Brain microvascular endothelial cell (primary cell): ENCODE results near the gene NPAS2.

Experiments used
- DNase-seq: peaks from one replicate; pipeline ENCODE4 v3.0.0-alpha.2; 2020
- H3K27ac ChIP-seq: fragments of 250-450 bp; sonication (Bioruptor Pico); 2 replicates; pipeline ENCODE4 v1.5.1; 2020; ENCODE audit warnings: mild to moderate bottlenecking, moderate library complexity
- H3K27me3 ChIP-seq: fragments of 250-450 bp; sonication (Bioruptor Pico); replicated peaks from 2 replicates; pipeline ENCODE4 v1.5.1; 2020; ENCODE audit warnings: mild to moderate bottlenecking
- H3K36me3 ChIP-seq: fragments of 250-450 bp; sonication (Bioruptor Pico); replicated peaks from 2 replicates; pipeline ENCODE4 v1.5.1; 2020; ENCODE audit warnings: mild to moderate bottlenecking
- H3K4me3 ChIP-seq: 2 replicates; pipeline ENCODE4 v1.5.1; 2011; ENCODE audit warnings: low read depth, mild to moderate bottlenecking, control low read depth, low read length, moderate library complexity
- in situ Hi-C: cut with HindIII; loops from 2 replicates; pipeline ENCODE4 v1.10.0; 2017; ENCODE audit warnings: low sequenced_read_pairs, low pct_ligation_motif_present
- TF ChIP-seq, protein P1 (sequence below): IDR thresholded peaks from 2 replicates; pipeline ENCODE4 v1.5.1; 2011; ENCODE audit warnings: low read depth, mild to moderate bottlenecking, moderate library complexity, low read length, control low read depth, inconsistent platforms; ENCODE audit errors: missing control alignments

The NPAS2 gene

DNA sequence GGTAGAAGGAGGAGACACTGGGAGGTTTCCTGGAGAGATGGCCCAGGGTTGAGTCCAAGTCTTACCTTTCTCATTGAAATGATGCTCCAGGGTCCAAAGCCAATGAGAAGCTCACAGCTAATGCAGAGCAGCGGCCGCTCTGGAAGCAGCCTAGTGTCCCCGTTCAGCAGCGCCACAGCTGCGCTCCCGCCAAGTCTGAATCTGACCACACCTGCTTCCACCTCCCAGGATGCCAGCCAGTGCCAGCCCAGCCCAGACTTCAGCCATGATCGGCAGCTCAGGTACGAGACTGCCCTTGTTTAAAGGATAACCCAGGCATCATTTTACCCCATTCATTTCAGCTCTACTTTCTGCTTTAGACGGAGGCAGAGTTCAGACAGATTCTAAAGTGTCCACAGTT, 170.2 kb downstream of the NPAS2 start:
- H3K36me3 ChIP-seq = peaks cover 26% of the 10 kb centered on the region
- TF ChIP-seq, protein P1, sequence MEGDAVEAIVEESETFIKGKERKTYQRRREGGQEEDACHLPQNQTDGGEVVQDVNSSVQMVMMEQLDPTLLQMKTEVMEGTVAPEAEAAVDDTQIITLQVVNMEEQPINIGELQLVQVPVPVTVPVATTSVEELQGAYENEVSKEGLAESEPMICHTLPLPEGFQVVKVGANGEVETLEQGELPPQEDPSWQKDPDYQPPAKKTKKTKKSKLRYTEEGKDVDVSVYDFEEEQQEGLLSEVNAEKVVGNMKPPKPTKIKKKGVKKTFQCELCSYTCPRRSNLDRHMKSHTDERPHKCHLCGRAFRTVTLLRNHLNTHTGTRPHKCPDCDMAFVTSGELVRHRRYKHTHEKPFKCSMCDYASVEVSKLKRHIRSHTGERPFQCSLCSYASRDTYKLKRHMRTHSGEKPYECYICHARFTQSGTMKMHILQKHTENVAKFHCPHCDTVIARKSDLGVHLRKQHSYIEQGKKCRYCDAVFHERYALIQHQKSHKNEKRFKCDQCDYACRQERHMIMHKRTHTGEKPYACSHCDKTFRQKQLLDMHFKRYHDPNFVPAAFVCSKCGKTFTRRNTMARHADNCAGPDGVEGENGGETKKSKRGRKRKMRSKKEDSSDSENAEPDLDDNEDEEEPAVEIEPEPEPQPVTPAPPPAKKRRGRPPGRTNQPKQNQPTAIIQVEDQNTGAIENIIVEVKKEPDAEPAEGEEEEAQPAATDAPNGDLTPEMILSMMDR = no peak
- H3K4me3 ChIP-seq = no peak overlapping the region
- H3K27ac ChIP-seq = no peak overlapping the region
- in situ Hi-C loops = no loop called here
- no peak for DNase-seq
- no peaks in the 10 kb centered on the region for H3K27me3 ChIP-seq

DNA sequence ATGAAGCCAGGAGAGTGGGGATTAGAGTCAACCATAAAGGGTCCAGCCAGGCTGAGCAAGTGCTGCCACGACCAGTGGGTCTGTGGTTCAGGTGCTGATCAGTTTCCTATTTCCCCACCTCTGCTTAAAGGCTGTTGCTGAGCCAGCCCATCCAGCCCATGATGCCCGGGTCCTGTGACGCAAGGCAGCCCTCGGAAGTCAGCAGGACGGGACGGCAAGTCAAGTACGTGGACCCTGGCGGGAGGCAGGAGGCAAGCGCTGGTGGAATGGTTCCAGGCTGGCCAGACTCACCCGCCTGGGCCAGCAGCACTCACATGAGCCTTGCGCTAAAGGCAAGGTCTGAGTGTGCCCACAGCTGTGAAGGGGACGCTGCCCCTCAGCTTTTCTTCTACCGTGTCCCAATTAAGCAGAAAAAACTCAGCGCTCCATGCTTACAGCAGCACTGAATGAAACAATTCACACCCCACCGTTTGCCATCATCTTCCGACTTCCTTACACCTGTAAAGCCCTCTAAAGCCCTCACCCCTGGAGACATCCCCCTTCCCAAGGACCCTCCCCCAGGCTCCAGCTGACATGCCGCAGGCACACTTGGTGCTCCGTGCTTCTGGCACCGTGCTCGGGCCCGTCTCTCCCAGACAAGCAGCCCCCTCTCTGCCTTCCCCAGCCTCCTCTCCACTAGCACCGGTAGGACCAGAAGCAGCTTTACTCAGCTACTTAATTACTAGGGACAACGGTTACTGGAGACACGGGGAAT, 170.9 kb downstream of the NPAS2 start:
- in situ Hi-C loops = no loop called here
- H3K4me3 ChIP-seq = no peak overlapping the region
- H3K27me3 ChIP-seq = no peaks in the 10 kb centered on the region
- TF ChIP-seq, protein P1 = no peak
- H3K36me3 ChIP-seq = peaks cover 27% of the 10 kb centered on the region
- no peak overlapping the region for H3K27ac ChIP-seq
- no peak for DNase-seq

DNA sequence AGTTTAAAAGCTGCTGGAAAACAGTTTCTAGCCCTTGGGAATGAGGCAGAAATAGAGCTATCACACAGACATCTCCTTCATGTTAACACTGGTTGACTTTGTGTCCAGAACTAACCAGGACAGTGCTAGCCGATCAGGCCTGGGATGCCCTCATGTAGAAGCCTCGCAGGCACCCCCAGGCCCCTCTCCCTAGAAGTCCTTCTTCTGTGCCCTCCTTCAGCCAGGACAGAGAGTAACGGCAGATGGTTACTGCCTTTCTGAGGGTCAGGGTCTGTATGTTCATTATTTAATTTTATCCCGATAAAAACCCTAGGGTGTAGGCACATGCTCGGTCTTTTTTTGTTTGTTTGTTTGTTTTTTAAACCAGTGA, 171.4 kb downstream of the NPAS2 start:
- H3K36me3 ChIP-seq = peaks cover 30% of the 10 kb centered on the region
- TF ChIP-seq, protein P1 = no peak
- H3K27ac ChIP-seq = no peak overlapping the region
- no peak for DNase-seq
- in situ Hi-C loops = no loop called here
- no peak overlapping the region for H3K4me3 ChIP-seq
- H3K27me3 ChIP-seq = no peaks in the 10 kb centered on the region

DNA sequence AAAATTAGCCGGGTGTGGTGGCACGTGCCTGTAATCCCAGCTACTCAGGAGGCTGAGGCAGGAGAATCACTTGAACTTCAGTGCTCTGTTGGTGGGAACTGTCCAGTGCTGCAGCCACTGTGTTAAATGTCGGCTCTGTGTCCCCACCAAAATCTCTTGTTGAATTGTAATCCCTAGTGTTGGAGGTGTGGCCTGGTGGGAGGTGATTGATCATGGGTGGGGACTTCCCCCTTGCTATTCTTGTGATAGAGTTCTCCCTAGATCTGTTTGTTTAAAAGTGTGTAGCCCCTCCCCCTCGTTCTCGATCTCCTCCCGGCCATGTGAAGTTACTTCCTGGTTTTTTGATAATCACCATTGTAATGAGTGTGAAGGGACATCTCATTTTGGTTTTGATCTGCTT, 172.3 kb downstream of the NPAS2 start:
- TF ChIP-seq, protein P1 = no peak
- in situ Hi-C loops = no loop called here
- Histone ChIP-seq H3K27ac (no peak overlapping the region), H3K27me3 (no peaks in the 10 kb centered on the region), H3K36me3 (peaks cover 30% of the 10 kb centered on the region), H3K4me3 (no peak overlapping the region)
- no peak for DNase-seq

DNA sequence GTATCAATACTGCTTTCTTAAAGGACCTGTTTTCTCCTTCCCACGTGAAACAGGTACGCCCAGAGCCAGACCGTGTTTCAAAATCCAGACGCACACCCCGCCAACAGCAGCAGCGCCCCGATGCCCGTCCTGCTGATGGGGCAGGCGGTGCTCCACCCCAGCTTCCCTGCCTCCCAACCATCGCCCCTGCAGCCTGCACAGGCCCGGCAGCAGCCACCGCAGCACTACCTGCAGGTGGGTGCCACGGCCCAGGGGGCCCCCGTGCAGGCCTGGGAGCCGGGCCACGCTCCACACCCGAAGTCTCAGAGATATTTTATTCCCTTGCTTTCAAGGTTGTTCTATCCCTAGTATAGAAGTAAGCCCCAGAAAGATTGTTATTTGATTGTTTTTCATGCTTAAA, 173.4 kb downstream of the NPAS2 start:
- TF ChIP-seq, protein P1 = no peak
- Histone ChIP-seq H3K27me3 (no peaks in the 10 kb centered on the region), H3K27ac (no peak overlapping the region), H3K4me3 (no peak overlapping the region), H3K36me3 (peaks cover 24% of the 10 kb centered on the region)
- no peak for DNase-seq
- in situ Hi-C loops = no loop called here
